GM19043 (cell line): ENCODE results near the gene TNFRSF8.
"Not testable (repeated sequence)": the region's sequence is repeated elsewhere in the genome, so short reads cannot be mapped to it uniquely, and the experiment has no call there.

Experiments
- ATAC-seq: cut with Tn5 transposase; IDR thresholded peaks from one replicate; pipeline ENCODE4 v1.9.1; 2021; ENCODE audit warnings: low read depth; ENCODE audit not compliant: unreplicated experiment

TNFRSF8 gene

DNA sequence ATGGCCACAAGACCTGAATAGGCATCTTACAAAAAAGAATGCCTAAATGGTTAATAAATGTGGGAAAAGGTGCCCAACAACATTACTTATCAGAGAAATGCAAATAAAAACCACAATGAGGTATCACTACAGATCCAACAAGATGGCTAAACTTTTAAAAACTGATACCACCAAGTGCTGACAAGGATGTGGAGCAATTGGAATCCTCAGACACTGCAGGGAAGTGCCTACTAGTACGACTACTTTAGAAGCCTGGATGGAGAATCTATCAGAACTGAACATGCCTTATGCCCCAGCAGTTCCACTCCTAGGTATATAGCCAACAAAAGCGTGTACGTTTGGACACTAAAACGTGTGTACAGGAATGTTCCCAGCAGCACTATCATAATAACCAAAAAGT lies 19.9 kb downstream of the TNFRSF8 start:
- no peak for ATAC-seq

GRCh38 chr1:12083766-12084165 lies 20.7 kb downstream of the TNFRSF8 start:
- ATAC-seq = no peak

DNA sequence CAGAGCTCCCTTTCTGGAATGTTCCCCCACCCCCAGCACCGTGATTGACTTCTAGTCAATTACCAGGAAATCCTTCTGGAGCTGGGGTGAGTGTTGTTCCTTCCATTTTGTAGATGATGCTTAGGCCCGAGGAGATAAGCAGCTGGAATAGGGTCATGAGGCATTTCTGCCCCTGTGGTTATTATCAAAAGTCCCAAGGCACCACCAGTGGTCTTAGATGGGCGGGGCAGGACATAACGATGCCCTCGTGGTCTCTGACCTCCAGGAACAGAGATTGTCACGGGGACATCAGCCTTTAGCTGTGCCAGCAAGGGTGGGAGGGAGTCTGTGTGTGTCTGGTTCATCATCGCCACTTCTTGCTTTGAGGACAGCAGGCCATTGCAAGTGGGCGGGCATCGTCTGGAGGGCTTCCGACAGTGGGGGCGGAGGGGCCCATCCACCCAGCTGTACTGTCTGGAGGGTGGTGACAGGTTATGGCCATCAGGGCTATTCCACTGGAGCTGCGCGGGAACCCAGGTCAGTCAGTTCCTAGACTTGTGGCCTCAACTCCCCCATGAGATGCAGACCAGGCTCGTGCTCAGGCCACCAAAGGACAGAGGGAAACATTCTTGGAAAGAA lies 22.6 kb downstream of the TNFRSF8 start:
- no peak for ATAC-seq

GRCh38 chr1:12087797-12088314 lies 24.8 kb downstream of the TNFRSF8 start:
- ATAC-seq = no peak

- ATAC-seq = no peak
Observed at GRCh38 chr1:12088607-12089006, 25.5 kb downstream of the TNFRSF8 start.

DNA sequence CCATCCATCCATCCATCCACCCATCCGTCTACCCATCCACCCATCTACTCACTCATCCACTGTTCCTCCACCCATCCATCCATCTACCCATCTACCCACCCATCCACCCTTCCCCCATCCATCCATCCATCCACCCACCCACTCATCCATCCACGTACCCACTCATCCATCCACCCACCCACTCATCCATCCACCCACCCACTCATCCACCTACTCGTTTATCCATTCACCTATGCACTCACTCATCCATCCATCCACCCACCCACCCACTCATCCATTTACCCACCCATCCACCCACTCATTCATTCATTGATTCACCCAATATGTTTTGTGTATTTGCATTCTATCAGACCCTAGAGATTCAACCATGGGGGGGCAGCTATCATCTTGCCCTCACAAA lies 27.2 kb downstream of the TNFRSF8 start:
- ATAC-seq = no peak

DNA sequence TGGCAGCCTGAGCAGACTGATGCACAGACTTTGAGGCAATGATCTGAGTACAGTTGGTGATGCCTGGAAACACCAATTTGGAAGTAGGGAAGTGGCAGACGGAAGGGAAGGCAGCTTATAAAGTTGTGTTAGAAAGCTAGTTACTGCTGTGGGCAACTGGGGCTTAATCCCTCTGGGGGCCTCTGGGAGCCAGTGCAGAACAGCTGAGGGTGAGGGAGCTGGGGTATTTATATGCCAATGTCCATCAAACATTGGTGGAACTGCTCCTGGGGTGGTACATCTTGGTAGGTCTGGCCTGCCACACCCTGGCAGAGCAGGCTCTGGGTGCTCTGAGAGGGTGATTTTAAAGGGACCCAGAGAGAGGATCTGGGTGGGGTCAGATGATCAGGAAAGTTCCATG lies 28.1 kb downstream of the TNFRSF8 start:
- no peak for ATAC-seq

- no peak for ATAC-seq
Observed at GRCh38 chr1:12094180-12094579, 31.1 kb downstream of the TNFRSF8 start.

DNA sequence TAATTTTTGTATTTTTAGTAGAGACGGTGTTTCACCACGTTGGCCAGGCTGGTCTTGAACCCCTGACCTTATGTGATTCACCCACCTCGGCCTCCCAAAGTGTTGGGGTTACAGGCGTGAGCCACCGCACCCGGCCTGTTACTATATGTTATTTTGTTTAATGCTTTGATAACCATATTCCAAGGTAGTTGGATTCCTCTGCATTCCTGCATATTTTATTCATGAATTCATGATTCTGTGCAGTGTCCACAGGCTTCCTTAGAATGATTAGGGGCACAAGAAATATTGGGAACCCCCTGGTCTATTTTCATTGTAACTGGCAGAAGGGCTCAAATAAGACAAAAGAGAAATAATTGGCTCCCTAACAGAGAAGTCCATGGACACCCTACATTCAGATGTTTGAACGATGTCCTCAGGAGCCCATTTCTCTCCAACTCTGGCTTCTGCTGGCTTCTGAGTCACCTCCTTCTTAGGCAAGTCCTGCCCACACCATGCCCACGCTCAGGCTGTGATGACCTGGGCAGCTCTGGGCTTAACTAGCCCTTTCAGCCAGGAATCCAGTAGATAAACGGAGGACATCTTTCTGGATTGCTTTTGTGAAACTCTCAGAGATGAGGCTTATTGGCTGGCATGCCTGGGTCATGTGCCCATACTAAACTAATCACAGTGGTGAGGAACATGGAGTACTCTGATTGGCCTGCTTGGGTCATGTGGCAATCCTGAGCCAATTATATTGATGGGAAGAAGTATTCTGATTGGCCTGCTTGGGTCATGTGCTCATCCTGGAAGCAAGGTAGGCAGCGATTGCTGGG lies 32.6 kb downstream of the TNFRSF8 start:
- no peak for ATAC-seq

GRCh38 chr1:12096615-12097014 lies 33.5 kb downstream of the TNFRSF8 start:
- ATAC-seq = no peak

DNA sequence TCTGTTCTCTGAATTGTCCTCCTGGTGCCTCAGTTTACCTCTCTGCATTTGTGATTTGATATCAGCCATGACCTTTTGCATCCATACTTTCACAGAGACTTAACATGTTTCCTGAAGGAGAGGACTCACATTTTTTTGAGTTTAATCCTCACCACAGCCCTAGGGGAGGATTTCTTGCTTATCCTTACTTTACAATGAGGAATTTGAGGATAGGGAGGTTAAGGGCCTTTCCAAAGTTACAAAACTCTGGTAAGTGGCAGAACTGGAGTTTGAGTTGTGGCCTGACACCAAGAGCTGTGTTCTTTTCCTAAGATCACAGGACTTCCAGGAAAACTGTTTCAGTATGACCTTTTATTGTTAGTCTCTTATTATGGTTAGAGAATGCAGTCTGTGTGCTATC lies 34.2 kb downstream of the TNFRSF8 start:
- ATAC-seq = no peak

- ATAC-seq = no peak
Observed at GRCh38 chr1:12098786-12099185, 35.7 kb downstream of the TNFRSF8 start.

DNA sequence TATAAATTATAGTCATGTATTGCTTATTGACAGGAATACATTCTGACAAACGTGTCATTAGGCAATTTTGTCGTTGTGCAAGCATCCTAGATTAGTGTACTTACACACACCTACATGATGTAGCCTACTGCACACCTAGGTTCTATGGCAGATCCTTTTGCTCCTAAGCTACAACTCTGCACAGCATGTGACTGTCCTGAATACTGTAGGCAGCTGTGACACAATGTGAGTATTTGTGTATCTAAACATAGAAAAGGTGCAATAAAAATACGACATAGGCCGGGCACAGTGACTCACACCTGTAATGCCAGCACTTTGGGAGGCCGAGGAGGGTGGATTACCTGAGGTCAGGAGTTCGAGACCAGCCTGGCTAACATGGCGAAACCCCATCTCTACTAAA lies 36.5 kb downstream of the TNFRSF8 start:
- no peak for ATAC-seq

DNA sequence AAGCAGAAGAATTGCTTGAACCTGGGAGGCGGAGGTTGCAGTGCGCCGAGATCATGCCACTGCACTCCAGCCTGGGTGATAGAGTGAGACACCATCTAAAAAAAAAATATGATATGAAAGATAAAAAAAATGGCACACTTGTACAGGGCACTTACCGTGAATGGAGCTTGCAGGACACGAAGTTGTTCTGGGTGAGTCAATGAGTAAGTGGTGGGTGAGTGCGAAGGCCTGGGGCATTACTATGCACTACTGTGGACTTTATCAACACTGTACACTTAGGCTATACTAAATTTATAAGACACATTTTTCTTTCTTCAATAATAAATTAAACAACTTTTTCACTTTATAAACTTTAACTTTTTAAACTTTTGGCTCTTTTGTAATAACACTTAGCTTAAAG lies 37.0 kb downstream of the TNFRSF8 start:
- no peak for ATAC-seq

- not testable (repeated sequence) for ATAC-seq
Observed at GRCh38 chr1:12101120-12101519, 38.0 kb downstream of the TNFRSF8 start.

GRCh38 chr1:12102066-12102465 lies 39.0 kb downstream of the TNFRSF8 start:
- ATAC-seq = no peak

GRCh38 chr1:12104417-12104816 lies 41.3 kb downstream of the TNFRSF8 start:
- ATAC-seq = no peak

GRCh38 chr1:12106153-12106552 lies 43.0 kb downstream of the TNFRSF8 start:
- no peak for ATAC-seq

DNA sequence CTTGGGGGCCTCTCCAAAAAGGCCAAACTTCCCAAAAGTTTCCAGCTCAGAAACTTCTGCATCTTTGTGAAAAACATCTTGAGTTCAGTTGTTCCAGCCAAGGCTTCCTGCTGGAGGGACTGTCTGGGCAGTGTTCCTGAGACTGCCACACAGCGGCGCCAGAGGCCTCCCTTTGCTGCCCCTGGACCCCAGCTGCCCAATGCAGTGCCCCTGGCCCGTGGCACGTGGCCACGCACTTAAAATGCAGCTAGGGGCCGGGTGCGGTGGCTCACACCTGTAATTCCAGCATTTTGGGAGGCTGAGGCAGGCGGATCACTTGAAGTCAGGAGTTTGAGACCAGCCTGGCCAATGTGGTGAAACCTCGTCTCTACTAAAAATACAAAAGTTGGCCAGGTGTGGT lies 43.8 kb downstream of the TNFRSF8 start:
- ATAC-seq = not testable (repeated sequence)

DNA sequence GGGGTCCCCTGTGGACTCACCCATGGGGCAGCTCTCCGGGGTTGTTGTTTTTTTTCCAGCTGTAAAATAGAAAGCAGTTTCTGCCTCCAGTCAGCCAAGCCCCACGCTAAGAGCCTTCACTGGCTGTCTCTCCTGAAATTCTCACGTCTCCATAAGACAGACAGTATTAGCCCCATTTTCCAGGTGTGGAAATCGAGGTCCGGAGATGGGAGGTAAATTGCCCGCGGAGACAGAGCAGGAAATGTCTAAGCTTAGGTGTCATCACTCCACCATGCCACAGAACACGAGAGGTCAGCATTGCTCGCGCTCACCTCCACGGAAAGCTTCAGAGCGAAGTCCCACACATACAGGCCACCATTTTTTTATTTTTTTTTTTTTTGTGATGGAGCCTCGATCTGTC lies 44.6 kb downstream of the TNFRSF8 start:
- ATAC-seq = no peak

- no peak for ATAC-seq
Observed at GRCh38 chr1:12109901-12110300, 46.8 kb downstream of the TNFRSF8 start.

GRCh38 chr1:12111741-12112140 lies 48.6 kb downstream of the TNFRSF8 start:
- ATAC-seq = no peak
